ENCODE data around the gene GPR137B. TPM values are rescaled to one million over a fixed set of nuclear protein-coding genes. Genes with fewer than 3 reads are reported as not detected.

GPR137B gene
- total and polyA plus RNA-seq, 2 donors (not counting 1 experiment from before 2014, with no cell fraction given): 12.9 to 13.6 TPM

DNA sequence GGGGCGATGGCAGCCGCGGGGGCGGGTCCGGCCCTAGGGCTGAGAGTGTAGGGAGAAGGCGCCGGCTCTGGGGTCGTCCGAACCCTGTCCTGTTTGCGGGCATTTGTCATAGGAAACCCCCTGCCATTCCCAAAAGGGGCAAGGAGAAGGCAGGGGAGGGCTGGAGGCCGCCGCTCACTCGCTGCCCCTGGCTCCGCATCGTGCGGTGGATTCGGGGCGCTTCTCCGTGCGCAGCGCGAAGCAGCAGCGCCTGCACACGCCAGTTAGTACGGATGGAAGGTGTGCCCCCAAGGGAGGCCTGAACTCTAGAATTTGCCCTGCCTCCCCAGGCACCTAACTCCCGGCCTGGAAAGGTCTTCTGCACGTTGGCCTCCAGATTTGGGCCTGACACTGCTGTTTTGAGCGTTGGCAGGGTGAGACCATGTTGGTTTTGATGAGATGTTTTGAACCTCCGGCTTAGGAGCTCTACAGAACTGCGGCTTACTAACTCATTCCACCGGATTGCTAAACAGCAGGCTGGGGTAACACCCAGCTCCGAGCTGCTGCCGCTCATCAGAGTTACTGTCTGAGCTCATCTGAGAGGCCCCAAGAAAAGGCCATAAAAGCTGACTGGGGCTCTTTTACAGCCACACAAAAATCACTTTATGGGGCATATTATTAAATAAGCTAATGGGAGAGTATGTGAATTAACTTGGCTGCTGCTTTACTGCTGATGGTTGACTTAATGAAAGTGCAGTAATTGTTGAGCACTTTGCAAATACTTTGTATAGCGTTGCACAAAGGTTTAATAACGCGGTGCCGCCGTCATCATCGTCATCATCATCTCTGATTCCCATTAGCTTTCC lies 987 bp downstream of the GPR137B start:
- Histone ChIP-seq H3K36me3 (ENCODE audit: control insufficient read depth, insufficient read depth, low read length) (no peaks in the 10 kb centered on the region), H3K4me3 (replicated peaks in 1 of 4; ENCODE audit: control extremely low read depth in 1 of 4, insufficient read depth in 1 of 4, low read depth in 3 of 4, low read length in 4 of 4) (peak overlapping the region; percentile 84 to 93 (median 86)), H3K79me2 (ENCODE audit: control insufficient read depth, insufficient read depth, low read length) (no peaks in the 10 kb centered on the region), H3K27me3 (ENCODE audit: control insufficient read depth, insufficient read depth, low read length) (peaks cover 13% of the 10 kb centered on the region), H3K9me3 (ENCODE audit: control insufficient read depth, insufficient read depth, low read depth, low read length) (no peaks in the 10 kb centered on the region), H3K27ac (ENCODE audit: insufficient read depth, low read length) (no peak overlapping the region), H3K4me1 (ENCODE audit: control insufficient read depth, extremely low read depth, insufficient read depth, low read length) (no peaks in the 10 kb centered on the region), H2AFZ (ENCODE audit: low read length) (peak overlapping the region; percentile 97), H3K9ac (ENCODE audit: insufficient read depth, low read length) (peak overlapping the region; percentile 68), H4K20me1 (ENCODE audit: control insufficient read depth, extremely low read depth, insufficient read depth, low read length) (no peaks in the 10 kb centered on the region), H3K4me2 (ENCODE audit: extremely low read depth, insufficient read depth, low read length) (peak overlapping the region; percentile 84)
- peak; percentile 57 to 75 for DNase-seq (ENCODE audit: low read depth in 2 of 2)
- TF ChIP-seq, protein P1, sequence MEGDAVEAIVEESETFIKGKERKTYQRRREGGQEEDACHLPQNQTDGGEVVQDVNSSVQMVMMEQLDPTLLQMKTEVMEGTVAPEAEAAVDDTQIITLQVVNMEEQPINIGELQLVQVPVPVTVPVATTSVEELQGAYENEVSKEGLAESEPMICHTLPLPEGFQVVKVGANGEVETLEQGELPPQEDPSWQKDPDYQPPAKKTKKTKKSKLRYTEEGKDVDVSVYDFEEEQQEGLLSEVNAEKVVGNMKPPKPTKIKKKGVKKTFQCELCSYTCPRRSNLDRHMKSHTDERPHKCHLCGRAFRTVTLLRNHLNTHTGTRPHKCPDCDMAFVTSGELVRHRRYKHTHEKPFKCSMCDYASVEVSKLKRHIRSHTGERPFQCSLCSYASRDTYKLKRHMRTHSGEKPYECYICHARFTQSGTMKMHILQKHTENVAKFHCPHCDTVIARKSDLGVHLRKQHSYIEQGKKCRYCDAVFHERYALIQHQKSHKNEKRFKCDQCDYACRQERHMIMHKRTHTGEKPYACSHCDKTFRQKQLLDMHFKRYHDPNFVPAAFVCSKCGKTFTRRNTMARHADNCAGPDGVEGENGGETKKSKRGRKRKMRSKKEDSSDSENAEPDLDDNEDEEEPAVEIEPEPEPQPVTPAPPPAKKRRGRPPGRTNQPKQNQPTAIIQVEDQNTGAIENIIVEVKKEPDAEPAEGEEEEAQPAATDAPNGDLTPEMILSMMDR (conservative IDR thresholded peaks at IDR 0.05 in 1 of 2, IDR thresholded peaks at IDR 0.05 in 1 of 2; ENCODE audit: low read depth in 1 of 2, low read length in 2 of 2): no peak
- TF ChIP-seq EZH2 (IDR thresholded peaks at IDR 0.05; ENCODE audit: low read length, missing control alignments): no peak

DNA sequence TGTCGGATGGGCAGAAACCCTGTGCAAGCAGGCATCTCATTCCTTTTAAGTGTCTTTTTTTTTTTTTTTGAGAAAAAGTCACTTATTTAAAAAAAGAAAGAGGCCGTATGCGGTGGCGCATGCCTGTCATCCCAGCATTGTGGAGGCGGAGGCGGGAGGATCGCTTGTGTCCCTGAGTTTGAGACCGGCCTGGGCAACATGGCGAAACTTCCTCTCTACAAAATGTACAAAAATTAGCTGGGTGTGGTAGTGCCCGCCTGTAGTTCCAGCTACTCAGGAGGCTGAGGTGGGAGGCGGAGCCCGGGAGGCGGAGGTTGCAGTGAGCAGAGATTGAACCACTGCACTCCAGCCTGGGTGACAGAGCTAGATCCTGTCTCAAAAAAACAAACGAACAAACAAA lies 1.7 kb downstream of the GPR137B start:
- peak overlapping the region in 2 of 4 experiments; percentile 84 to 93 for H3K4me3 ChIP-seq (replicated peaks in 1 of 4; ENCODE audit: control extremely low read depth in 1 of 4, insufficient read depth in 1 of 4, low read depth in 3 of 4, low read length in 4 of 4)
- TF ChIP-seq, protein P1 (conservative IDR thresholded peaks at IDR 0.05 in 1 of 2, IDR thresholded peaks at IDR 0.05 in 1 of 2; ENCODE audit: low read depth in 1 of 2, low read length in 2 of 2): no peak
- no peak for TF ChIP-seq EZH2 (IDR thresholded peaks at IDR 0.05; ENCODE audit: low read length, missing control alignments)
- H3K4me1 ChIP-seq (ENCODE audit: control insufficient read depth, extremely low read depth, insufficient read depth, low read length): no peaks in the 10 kb centered on the region
- no peaks in the 10 kb centered on the region for H3K9me3 ChIP-seq (ENCODE audit: control insufficient read depth, insufficient read depth, low read depth, low read length)
- no peak overlapping the region for H3K9ac ChIP-seq (ENCODE audit: insufficient read depth, low read length)
- no peak overlapping the region for H2AFZ ChIP-seq (ENCODE audit: low read length)
- H3K36me3 ChIP-seq (ENCODE audit: control insufficient read depth, insufficient read depth, low read length): no peaks in the 10 kb centered on the region
- no peak overlapping the region for H3K27ac ChIP-seq (ENCODE audit: insufficient read depth, low read length)
- H3K27me3 ChIP-seq (ENCODE audit: control insufficient read depth, insufficient read depth, low read length): peaks cover 11% of the 10 kb centered on the region
- no peak for DNase-seq (ENCODE audit: low read depth in 2 of 2)
- peak overlapping the region; percentile 84 for H3K4me2 ChIP-seq (ENCODE audit: extremely low read depth, insufficient read depth, low read length)
- no peaks in the 10 kb centered on the region for H4K20me1 ChIP-seq (ENCODE audit: control insufficient read depth, extremely low read depth, insufficient read depth, low read length)
- no peaks in the 10 kb centered on the region for H3K79me2 ChIP-seq (ENCODE audit: control insufficient read depth, insufficient read depth, low read length)

- no peak for DNase-seq (ENCODE audit: low read depth in 2 of 2)
- no peak overlapping the region for H2AFZ ChIP-seq (ENCODE audit: low read length)
- H3K4me3 ChIP-seq (replicated peaks in 1 of 4; ENCODE audit: control extremely low read depth in 1 of 4, insufficient read depth in 1 of 4, low read depth in 3 of 4, low read length in 4 of 4): peak overlapping the region in 1 of 4 experiments; percentile 93
- H3K79me2 ChIP-seq (ENCODE audit: control insufficient read depth, insufficient read depth, low read length): no peaks in the 10 kb centered on the region
- H3K27ac ChIP-seq (ENCODE audit: insufficient read depth, low read length): no peak overlapping the region
- no peaks in the 10 kb centered on the region for H3K4me1 ChIP-seq (ENCODE audit: control insufficient read depth, extremely low read depth, insufficient read depth, low read length)
- no peaks in the 10 kb centered on the region for H3K36me3 ChIP-seq (ENCODE audit: control insufficient read depth, insufficient read depth, low read length)
- peaks cover 11% of the 10 kb centered on the region for H3K27me3 ChIP-seq (ENCODE audit: control insufficient read depth, insufficient read depth, low read length)
- no peak overlapping the region for H3K9ac ChIP-seq (ENCODE audit: insufficient read depth, low read length)
- no peaks in the 10 kb centered on the region for H4K20me1 ChIP-seq (ENCODE audit: control insufficient read depth, extremely low read depth, insufficient read depth, low read length)
- TF ChIP-seq EZH2 (IDR thresholded peaks at IDR 0.05; ENCODE audit: low read length, missing control alignments): no peak
- TF ChIP-seq, protein P1 (conservative IDR thresholded peaks at IDR 0.05 in 1 of 2, IDR thresholded peaks at IDR 0.05 in 1 of 2; ENCODE audit: low read depth in 1 of 2, low read length in 2 of 2): no peak
- H3K4me2 ChIP-seq (ENCODE audit: extremely low read depth, insufficient read depth, low read length): peak overlapping the region; percentile 37
- no peaks in the 10 kb centered on the region for H3K9me3 ChIP-seq (ENCODE audit: control insufficient read depth, insufficient read depth, low read depth, low read length)
These were observed 2.3 kb downstream of the GPR137B start for GRCh38 chr1:236144446-236145150.

Data from fibroblast of lung (primary cell).